Prostate gland (tissue), 2 donors: ENCODE results near the gene ATF6B.

Source experiments
- CTCF ChIP-seq, 4 experiments: fragments of 200-600 bp in 2 of 4; fragments of 450-650 bp in 2 of 4; sonication (generic) in 2 of 4; IDR thresholded peaks; 1 replicate in 3 of 4; 2 replicates in 1 of 4; pipeline ENCODE4 v1.5.1; 2016 to 2019; ENCODE audit warnings: antibody characterized with exemption in 4 of 4, mild to moderate bottlenecking in 2 of 4, moderate library complexity in 2 of 4
- POLR2A ChIP-seq: fragments of 450-650 bp; IDR thresholded peaks from one replicate; pipeline ENCODE4 v1.6.1; 2016; ENCODE audit warnings: antibody characterized with exemption, mild to moderate bottlenecking
- POLR2AphosphoS5 ChIP-seq: sonication (generic); formaldehyde crosslinking; IDR thresholded peaks from one replicate; pipeline ENCODE4 v1.6.1; 2017; ENCODE audit warnings: antibody characterized with exemption

GRCh38 chr6:32075781-32076180, 52.3 kb downstream of the ATF6B start:
- TF ChIP-seq CTCF (IDR thresholded peaks at IDR 0.05) (no peak), POLR2AphosphoS5 (no peak), POLR2A (no peak)
